ENCODE data around the gene RTN4RL2. TPM values are rescaled to one million over a fixed set of nuclear protein-coding genes. Genes with fewer than 3 reads are reported as not detected.

RTN4RL2 gene
- total RNA-seq, 1 experiment from 2014 or later, result 5.5 TPM

DNA sequence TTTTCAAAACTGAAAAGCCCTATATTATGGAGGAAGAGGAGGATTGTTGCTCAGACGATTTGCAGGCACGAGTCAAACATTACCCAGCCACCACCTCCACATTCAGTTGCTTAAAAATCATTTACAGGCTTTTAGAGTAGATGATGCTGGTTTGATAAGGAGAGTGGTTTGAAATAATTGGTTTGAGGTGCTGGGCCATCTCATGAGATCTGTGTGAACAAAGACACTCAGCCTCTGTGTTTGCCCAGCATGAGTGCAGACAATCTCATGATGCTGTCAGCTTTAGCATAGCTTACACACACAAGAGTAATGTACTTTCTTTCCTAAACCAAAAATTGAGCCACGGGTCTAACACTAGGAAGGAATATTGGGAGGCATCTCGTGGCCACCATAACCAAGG lies 37.7 kb upstream of the RTN4RL2 start:
- H3K4me1 Mint-ChIP-seq (ENCODE audit: low read depth, unreplicated experiment), result no peaks in the 10 kb centered on the region
- no peak for DNase-seq
- H3K4me3 ChIP-seq (ENCODE audit: low read depth, low read length), result no peak overlapping the region
- CTCF ChIA-PET, result interaction anchor here (0.8 kb wide), 1 partner anchor 77 kb away, joined by 3 read pairs; no protein-coding TSS in a partner anchor
- TF ChIP-seq, protein P1, sequence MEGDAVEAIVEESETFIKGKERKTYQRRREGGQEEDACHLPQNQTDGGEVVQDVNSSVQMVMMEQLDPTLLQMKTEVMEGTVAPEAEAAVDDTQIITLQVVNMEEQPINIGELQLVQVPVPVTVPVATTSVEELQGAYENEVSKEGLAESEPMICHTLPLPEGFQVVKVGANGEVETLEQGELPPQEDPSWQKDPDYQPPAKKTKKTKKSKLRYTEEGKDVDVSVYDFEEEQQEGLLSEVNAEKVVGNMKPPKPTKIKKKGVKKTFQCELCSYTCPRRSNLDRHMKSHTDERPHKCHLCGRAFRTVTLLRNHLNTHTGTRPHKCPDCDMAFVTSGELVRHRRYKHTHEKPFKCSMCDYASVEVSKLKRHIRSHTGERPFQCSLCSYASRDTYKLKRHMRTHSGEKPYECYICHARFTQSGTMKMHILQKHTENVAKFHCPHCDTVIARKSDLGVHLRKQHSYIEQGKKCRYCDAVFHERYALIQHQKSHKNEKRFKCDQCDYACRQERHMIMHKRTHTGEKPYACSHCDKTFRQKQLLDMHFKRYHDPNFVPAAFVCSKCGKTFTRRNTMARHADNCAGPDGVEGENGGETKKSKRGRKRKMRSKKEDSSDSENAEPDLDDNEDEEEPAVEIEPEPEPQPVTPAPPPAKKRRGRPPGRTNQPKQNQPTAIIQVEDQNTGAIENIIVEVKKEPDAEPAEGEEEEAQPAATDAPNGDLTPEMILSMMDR (IDR thresholded peaks at IDR 0.05; ENCODE audit: insufficient read depth in 1 of 2, low read depth in 1 of 2, low read length in 1 of 2, severe bottlenecking in 1 of 2, unreplicated experiment in 1 of 2), result no peak
- POLR2A ChIA-PET, result no interaction called here
- H3K27me3 ChIP-seq (replicated peaks; ENCODE audit: control insufficient read depth, insufficient read depth, low read length), result no peaks in the 10 kb centered on the region; the same call in 1 of the 2 replicates
- no peaks in the 10 kb centered on the region for H3K4me1 ChIP-seq
- H3K36me3 Mint-ChIP-seq (ENCODE audit: insufficient read depth, unreplicated experiment), result no peaks in the 10 kb centered on the region
- no peaks in the 10 kb centered on the region for H3K9me3 ChIP-seq
- H3K27me3 Mint-ChIP-seq (ENCODE audit: insufficient read depth, unreplicated experiment), result peaks cover 14% of the 10 kb centered on the region
- H3K4me3 Mint-ChIP-seq (ENCODE audit: unreplicated experiment), result no peak overlapping the region
- H3K27ac Mint-ChIP-seq (ENCODE audit: unreplicated experiment), result no peak overlapping the region
- intact Hi-C loops (cut with micrococcal nuclease; ENCODE audit: unreplicated experiment), result no loop called here
- no peaks in the 10 kb centered on the region for H3K36me3 ChIP-seq (ENCODE audit: control insufficient read depth, insufficient read depth, low read length)
- no peaks in the 10 kb centered on the region for H3K9me3 Mint-ChIP-seq (ENCODE audit: unreplicated experiment)
- BruUV-seq (replicated peaks), result no TSS peak

GRCh38 chr11:57424137-57424791 lies 36.1 kb upstream of the RTN4RL2 start:
- POLR2A ChIA-PET, result no interaction called here
- no TSS peak for BruUV-seq (replicated peaks)
- Mint-ChIP-seq H3K36me3 (ENCODE audit: insufficient read depth, unreplicated experiment) (no peaks in the 10 kb centered on the region), H3K4me1 (ENCODE audit: low read depth, unreplicated experiment) (no peaks in the 10 kb centered on the region), H3K4me3 (ENCODE audit: unreplicated experiment) (no peak overlapping the region), H3K27me3 (ENCODE audit: insufficient read depth, unreplicated experiment) (peaks cover 13% of the 10 kb centered on the region), H3K9me3 (ENCODE audit: unreplicated experiment) (no peaks in the 10 kb centered on the region), H3K27ac (ENCODE audit: unreplicated experiment) (no peak overlapping the region)
- TF ChIP-seq, protein P1 (IDR thresholded peaks at IDR 0.05; ENCODE audit: insufficient read depth in 1 of 2, low read depth in 1 of 2, low read length in 1 of 2, severe bottlenecking in 1 of 2, unreplicated experiment in 1 of 2), result no peak
- Histone ChIP-seq H3K9me3 (no peaks in the 10 kb centered on the region), H3K4me3 (ENCODE audit: low read depth, low read length) (no peak overlapping the region), H3K36me3 (ENCODE audit: control insufficient read depth, insufficient read depth, low read length) (no peaks in the 10 kb centered on the region), H3K27me3 (replicated peaks; ENCODE audit: control insufficient read depth, insufficient read depth, low read length) (no peaks in the 10 kb centered on the region; the same call in none of the 2 replicates), H3K4me1 (no peaks in the 10 kb centered on the region)
- intact Hi-C loops (cut with micrococcal nuclease; ENCODE audit: unreplicated experiment), result no loop called here
- no peak for DNase-seq
- CTCF ChIA-PET, result no interaction called here

- no peaks in the 10 kb centered on the region for H3K4me1 Mint-ChIP-seq (ENCODE audit: low read depth, unreplicated experiment)
- no peaks in the 10 kb centered on the region for H3K9me3 ChIP-seq
- H3K27me3 Mint-ChIP-seq (ENCODE audit: insufficient read depth, unreplicated experiment), result peaks cover 12% of the 10 kb centered on the region
- BruUV-seq (replicated peaks), result no TSS peak
- CTCF ChIA-PET, result no interaction called here
- POLR2A ChIA-PET, result no interaction called here
- DNase-seq, result no peak
- no peaks in the 10 kb centered on the region for H3K9me3 Mint-ChIP-seq (ENCODE audit: unreplicated experiment)
- H3K4me3 ChIP-seq (ENCODE audit: low read depth, low read length), result no peak overlapping the region
- H3K4me1 ChIP-seq, result no peaks in the 10 kb centered on the region
- no peak overlapping the region for H3K27ac Mint-ChIP-seq (ENCODE audit: unreplicated experiment)
- no peaks in the 10 kb centered on the region for H3K36me3 ChIP-seq (ENCODE audit: control insufficient read depth, insufficient read depth, low read length)
- no peaks in the 10 kb centered on the region for H3K36me3 Mint-ChIP-seq (ENCODE audit: insufficient read depth, unreplicated experiment)
- no peaks in the 10 kb centered on the region; the same call in none of the 2 replicates for H3K27me3 ChIP-seq (replicated peaks; ENCODE audit: control insufficient read depth, insufficient read depth, low read length)
- TF ChIP-seq, protein P1 (IDR thresholded peaks at IDR 0.05; ENCODE audit: insufficient read depth in 1 of 2, low read depth in 1 of 2, low read length in 1 of 2, severe bottlenecking in 1 of 2, unreplicated experiment in 1 of 2), result no peak
- intact Hi-C loops (cut with micrococcal nuclease; ENCODE audit: unreplicated experiment), result no loop called here
- H3K4me3 Mint-ChIP-seq (ENCODE audit: unreplicated experiment), result no peak overlapping the region
Observed at GRCh38 chr11:57424792-57425564, 35.4 kb upstream of the RTN4RL2 start.
